ENCODE results near the gene PHKB.

Gene PHKB

GRCh38 chr16:47571711-47572110 is 110.6 kb downstream of the PHKB start:
- no peak for DNase-seq

DNA sequence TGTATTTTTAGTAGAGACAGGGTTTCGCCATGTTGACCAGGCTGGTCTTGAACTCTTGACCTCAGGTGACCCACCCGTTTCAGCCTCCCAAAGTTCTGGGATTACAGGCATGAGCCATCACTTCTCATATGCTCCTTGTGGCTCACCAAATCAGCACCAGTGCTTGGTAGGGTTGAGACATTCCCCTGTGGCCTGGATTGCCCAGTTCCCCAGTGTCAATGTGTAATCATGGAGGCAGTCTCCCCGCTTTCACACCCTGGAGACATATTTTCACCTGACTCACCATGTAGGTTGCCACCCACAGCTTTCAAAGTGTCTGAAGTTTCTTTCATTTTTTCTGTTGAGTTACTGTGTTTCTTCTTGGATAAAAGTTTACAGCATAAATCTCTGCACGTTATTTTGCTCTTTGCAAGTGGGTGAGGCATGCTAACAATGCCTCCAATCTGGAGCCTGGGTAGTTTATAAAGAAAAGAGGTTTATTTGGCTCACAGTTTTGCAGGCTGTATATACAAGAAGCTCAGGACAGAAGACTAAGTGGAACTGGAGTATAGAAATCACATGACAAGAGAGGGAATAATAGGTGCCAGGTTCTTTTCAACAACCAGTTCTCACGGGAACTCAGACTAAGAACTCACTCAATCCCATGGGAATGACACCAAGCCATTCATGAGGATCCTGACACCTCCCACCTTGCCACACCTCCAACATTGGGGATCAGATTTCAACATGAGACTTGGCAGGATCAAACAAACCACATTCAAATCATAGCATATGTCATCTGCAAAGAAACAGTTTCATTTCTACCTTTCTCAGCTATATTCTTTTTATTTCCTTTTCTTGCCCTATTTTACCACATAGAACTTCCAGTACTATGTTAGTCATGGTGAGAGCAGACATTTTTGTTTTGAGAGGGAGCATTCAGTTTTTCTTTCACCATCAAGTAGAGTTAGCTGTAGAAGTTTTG is 113.2 kb downstream of the PHKB start:
- DNase-seq = peak; percentile 59

- no peak for DNase-seq
Measured at GRCh38 chr16:47577029-47577428, 115.9 kb downstream of the PHKB start.

- DNase-seq = no peak
Measured at GRCh38 chr16:47578033-47578432, 116.9 kb downstream of the PHKB start.

- peak; percentile 37 for DNase-seq
Measured at GRCh38 chr16:47578573-47578972, 117.4 kb downstream of the PHKB start.

- no peak for DNase-seq
Measured at GRCh38 chr16:47581114-47581513, 120.0 kb downstream of the PHKB start.

- DNase-seq = no peak
Measured at GRCh38 chr16:47584464-47585225, 123.5 kb downstream of the PHKB start.

DNA sequence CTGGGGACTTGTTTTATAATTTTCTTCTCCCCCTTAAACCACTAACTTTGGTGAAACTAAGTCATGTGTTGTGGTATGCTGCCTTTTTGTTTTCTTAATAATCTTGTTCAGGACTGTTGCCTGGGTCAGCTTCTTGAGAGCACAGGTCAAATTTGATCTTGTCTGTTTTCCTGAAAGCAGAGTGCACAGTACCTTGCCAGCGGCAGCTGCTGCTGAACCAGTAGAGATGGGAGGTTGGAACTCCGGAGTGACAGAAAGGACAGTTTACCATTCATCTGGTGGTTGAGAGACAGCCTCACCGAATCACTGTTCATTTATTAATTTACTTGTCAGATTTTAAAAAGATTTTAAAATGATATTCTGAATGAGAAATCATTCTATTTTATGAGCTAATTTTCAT is 125.0 kb downstream of the PHKB start:
- DNase-seq = no peak

DNA sequence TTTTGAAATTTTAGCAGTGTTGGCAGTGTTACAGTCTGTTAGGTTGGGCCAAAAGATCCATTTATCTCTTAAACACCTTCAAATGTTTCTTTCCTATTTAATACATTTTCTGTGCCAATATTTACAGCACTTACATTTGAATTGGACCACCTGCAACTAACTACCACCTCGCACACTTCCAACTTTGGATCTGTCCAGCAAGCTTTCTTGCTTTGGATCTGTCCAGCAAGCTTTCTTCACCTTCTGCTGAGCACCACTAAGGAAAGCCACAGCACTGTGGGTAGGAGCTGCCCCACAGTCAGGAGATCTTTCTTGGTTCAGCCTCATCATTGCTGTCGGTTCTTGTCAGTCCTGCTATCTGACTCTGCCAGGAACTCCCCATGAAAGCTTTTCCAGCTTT is 129.3 kb downstream of the PHKB start:
- no peak for DNase-seq

GRCh38 chr16:47592232-47592631 is 131.1 kb downstream of the PHKB start:
- no peak for DNase-seq

GRCh38 chr16:47599512-47599911 is 138.4 kb downstream of the PHKB start:
- DNase-seq = no peak

- DNase-seq = no peak
Measured at GRCh38 chr16:47600376-47600775, 139.2 kb downstream of the PHKB start.

DNA sequence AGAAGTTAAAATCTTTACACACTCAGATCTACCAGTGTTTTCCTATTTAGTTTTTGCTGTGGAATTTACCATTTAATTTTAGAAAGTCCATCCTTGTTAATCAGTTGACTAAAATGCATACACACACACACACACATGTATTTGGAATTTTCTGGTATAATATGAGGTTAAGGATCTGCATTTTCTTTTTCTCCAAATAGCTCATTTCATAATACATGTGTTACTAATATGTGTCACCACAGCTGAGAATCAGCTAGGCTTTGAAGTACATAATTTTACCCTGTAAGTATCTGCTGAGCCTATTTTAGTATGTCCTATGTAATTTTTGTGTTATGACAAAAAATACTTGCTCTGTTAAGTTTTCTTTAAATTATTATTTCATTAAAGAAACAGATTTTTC is 143.2 kb downstream of the PHKB start:
- DNase-seq = peak; percentile 28

DNA sequence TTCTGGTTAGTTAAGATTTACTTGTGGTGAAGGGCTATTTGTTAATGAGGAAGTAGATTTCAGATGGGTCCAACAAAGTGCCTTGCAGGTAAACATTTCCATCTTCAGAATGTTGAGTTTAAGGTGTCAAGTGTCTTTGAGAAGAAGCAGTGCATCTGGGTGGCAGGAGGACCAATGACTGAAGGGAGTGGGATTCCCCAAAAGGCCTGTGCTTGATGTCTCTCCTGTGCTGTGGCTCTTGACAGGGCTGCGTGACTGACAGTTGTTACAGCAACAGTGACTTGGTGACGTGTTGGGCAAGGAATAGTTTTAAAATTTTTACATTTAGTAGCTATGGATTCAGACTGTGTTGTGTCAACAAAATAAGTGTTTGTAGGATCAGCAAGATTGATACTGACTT is 149.9 kb downstream of the PHKB start:
- DNase-seq = no peak

GRCh38 chr16:47611848-47612493 is 150.8 kb downstream of the PHKB start:
- DNase-seq = no peak

DNA sequence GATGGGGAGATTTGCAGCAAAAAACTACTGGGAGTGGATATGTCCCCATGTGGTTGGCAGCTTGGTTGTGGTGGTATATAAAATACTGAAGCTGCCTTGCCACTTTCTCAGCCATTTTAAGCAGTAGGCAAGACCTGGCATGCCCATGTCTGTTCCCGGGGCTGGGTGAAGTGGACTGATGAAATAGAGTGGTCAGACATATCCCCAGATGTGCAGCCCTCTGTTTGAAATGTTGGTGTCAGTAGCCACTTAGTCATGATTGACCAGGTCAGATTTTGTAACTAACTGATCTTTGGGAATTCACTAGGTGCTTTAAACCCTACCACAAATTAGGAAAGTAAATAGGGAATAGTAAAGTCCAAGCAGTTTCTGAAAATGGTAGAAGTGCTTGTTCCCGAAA is 151.6 kb downstream of the PHKB start:
- no peak for DNase-seq

- no peak for DNase-seq
Measured at GRCh38 chr16:47613251-47613650, 152.1 kb downstream of the PHKB start.

GRCh38 chr16:47617732-47618131 is 156.6 kb downstream of the PHKB start:
- no peak for DNase-seq

GRCh38 chr16:47622451-47623176 is 161.5 kb downstream of the PHKB start:
- no peak for DNase-seq

DNA sequence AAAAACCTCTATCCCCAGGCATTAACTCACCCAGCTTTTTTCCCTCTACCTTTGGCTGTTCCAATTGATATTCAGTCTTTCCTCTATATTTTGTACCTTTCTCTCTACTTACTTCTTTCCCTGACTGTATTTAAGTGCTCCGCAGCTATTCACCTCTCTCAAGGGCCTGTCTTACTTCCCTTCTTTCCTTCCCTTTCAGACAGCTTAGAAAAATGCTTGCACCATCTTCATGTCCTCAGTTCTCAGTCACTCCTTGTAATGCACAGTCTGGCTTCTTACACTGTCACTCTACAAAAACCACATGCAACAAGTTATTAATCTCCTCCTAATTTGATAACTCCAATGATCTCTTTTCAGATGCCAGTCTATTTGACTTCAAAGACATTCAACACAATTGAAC is 163.4 kb downstream of the PHKB start:
- no peak for DNase-seq

- DNase-seq = no peak
Measured at GRCh38 chr16:47625115-47625567, 164.0 kb downstream of the PHKB start.

DNA sequence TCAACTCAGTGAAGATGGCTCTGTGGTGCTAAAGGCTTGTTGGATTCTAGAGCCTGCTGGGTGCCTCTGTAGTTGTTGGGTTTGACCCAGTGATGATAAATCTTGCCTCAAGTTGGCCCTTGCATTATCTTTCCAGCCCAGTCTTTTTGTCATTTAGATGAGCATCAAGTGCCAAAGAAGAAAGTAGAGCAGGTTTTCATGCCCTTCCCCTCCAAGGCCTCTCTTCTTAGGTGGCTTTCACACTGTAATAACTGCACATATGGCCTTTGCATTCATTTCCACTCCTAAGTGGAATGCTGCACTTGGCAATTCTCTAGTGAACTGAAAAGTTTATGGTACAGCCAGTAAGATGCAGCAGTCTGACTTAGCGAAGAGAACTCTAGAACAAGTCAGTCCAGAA is 165.1 kb downstream of the PHKB start:
- no peak for DNase-seq
